Stimulated activated CD8-positive, alpha-beta memory T cell treated with anti-CD3 and anti-CD28 coated beads, Interleukin-12 subunit alpha, Interleukin-12 subunit beta, amount 100 ng/mL, for 4 hours (primary cell): Measurements from ENCODE around the gene LLGL1.

ENCODE experiments used
- DNase-seq: peaks from one replicate; pipeline ENCODE4 v3.0.0-alpha.2; 2020; ENCODE audit warnings: low read depth

Gene LLGL1

DNA sequence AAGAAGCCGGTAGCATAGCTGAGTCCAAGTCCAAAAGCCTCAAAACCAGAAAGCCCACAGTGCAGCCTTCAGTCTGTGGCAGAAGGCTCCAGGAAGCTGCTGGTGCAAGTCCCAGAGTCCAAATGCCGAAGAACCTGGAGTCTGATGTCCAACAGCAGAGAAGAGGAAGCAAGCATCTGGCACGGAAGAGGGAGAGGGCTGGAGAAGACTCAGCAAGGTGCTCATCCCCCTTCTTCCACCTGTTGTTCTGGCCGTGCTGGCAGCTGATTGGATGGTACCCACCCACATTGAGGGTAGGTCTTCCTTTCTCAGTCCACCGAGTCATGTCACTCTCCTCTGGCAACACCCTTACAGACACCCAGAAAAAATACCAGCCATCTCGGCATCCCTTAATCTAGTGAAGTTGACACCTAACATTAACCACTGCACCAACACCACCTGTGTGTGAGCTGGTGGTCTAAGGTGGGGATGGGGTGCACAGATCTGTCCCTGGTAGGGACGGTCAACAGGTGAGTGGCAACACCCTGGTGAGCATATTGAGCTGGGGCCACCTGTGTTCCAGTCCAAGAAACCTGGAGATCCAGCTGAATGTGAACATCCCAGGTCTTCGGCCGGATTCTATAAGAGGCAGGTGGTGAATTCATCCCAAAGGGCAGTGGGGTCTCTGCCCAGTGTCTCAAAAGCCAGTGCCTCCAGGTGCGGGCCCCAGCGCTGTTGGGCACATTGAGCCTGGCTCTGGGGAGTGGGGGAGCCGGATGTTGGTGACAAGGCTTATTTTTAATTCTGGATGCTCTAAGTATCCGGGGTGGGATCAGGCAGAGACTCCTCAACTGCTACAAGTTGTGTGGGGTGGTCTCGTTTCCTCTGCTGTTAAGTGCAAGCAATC lies 44.9 kb downstream of the LLGL1 start:
- no peak for DNase-seq

DNA sequence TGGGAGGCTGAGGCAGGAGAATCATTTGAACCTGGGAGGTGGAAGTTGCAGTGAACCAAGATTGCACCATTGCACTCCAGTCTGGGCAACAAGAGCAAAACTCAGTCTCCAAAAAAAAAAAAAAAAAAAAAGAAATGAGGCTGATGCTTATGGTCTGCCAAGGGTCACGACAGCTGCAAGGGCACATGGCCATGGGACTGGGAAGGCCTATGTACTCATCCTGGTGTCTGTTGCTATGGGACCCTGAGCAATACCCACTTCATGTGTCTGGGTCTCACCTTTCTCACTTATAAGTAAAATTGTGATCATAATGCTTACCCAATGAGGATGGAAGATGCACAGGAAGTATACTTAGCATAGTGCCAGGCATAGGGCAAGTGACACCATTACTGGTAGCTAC lies 51.6 kb downstream of the LLGL1 start:
- no peak for DNase-seq

DNA sequence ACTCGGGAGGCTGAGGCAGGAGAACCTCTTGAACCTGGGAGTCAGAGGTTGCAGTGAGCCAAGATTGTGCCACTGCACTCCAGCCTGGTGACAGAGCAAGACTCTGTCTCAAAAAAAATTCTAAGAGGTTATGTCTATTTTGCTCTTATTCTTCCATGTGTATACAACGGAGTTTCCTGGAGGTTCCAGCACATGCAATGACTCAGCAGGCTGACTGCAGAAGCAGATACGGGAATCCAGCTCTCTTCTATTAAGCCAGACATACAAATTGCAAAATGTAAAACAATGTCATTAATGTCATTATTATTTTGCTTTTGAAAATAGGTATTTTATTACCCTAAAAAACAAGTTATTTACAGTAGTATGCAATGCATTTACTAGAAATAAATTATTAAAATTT lies 53.4 kb downstream of the LLGL1 start:
- no peak for DNase-seq

- no peak for DNase-seq
These were observed 54.8 kb downstream of the LLGL1 start for GRCh38 chr17:18280249-18280648.

DNA sequence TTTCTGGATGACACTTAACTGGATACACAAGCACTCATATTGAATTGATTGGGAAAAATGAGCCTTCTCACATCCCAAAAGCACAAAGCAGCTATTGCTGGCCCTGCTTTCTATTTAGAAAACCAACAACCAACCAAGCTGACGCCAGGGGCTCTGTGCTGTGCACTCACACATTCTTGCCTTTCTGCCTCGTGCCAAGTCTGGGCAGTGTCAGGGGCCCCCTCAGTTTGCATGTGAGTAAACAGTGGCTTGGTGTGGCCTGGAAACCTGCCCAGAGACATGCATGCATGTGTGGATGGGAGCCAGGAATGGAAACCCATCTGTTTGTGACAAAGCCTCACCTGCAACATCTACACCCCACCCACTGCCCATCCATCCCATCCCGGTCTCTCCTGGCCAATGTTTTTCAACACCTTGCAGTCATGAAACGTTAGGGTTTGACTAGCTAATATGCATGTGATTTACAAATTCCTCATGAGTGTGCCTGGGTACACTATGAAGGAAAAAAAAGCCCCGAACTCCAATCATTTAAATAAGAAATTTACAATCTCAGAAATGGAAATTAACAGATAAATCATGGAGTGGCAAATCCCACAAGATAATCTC lies 55.4 kb downstream of the LLGL1 start:
- no peak for DNase-seq

DNA sequence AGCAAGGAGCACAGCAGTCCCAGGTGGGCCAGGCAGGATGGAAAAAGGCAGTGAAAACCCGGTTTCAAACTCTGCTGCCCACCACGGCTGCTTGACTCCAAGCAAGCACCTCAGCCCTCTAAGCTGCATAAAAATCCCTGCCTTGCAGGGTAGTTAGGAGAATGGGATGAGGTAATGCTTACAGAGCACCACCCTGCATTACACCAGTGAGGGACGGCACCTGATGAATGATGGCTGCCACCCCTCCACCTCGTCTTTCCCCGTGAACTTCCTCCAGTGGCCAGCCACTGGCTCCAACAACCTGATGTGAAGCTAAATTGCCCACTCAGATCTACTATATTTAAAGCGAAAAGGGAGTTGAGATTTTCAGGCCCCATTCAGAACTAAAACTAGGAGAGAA lies 56.4 kb downstream of the LLGL1 start:
- DNase-seq = no peak

DNA sequence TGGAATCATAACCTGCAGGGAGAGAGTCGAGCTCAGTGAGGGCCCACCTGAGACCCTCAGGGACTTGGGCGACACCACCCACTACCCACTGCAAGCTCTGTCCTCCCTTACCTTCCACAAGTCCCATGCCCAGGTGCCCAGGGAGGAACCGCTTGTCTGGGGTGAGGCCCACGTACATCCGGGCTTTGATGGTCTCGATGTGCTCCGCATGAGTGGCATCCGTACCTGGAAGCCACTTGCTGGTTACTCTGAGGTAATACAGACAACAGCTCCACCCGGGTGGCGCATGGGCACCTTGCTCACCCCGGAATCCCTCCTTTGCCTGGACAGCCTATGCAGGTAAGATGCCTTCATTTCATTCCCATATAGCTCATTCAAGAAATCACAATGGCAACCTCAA lies 59.9 kb downstream of the LLGL1 start:
- DNase-seq = no peak

- no peak for DNase-seq
These were observed 66.5 kb downstream of the LLGL1 start for GRCh38 chr17:18291718-18292540.
